Fibroblast of peridontal ligament (primary cell): ENCODE measurements around the gene EN1.

Experiments
- DNase-seq: peaks from one replicate; pipeline ENCODE4 v3.0.0-alpha.2; 2010; ENCODE audit errors: extremely low read depth

Gene EN1

DNA sequence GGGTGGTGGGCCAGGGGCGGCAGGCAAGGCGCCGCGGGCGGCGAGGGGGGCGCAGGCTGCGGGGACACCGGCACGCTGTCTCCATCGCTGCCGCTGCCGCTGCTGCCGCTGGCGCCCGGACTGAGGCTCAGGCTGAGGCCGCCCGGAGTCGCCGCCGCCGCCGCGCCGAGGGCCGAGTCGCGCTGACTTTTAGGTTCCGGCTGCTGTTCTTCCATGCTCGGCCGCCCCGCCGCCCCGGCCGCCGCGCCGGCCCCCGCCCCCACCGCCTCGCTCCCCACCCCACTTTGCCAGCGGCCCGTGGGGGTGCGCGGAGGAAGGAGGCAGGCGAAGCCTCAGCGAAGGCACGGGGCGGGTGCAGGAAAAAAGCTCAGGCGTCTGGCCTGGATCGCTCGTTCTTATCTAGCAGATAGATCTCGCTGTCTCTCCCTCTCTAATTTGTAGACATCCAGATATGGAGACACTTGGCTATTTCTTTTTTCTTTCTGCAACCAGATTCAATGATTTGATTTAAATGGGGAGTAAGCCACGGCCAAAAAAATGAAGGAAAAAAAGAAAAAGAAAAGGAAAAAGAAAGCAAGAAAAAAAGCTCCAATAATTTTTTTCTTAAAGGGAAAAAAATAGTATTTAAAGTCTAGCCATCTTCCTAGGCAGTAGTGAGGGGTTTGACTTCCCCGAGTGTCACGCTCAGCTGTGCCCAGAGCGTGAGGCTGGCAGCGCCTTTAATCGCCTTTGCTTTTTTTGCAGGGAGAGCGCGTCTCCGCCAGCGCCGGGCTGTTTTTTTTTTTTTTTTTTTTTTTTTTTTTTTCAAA is at the start of gene EN1:
EN1 (minus strand) TSS at position 696 of the 809 bp plus-strand sequence; CDS start at position 215, 481 bp downstream.
- DNase-seq = peak; percentile 46

DNA sequence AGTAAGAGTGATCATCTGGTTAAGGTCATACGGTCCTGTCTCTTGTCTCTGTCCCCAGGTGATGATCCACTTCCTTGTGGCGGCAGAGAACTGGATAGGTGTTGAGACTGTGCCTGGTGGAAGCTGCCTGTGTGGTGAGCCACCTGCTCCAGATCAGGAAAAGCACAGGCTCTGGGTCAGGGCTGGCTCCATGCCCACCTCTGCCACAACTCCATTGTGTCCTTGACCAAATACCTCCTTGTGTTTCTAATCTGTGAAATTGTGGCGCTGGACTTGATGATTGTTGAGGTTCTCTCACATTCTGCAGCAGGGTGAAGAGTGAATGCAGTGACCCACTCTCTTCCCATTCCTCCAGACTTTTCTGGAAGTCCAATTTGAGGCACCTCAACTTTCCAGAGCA is 45.7 kb upstream of the EN1 start:
- no peak for DNase-seq

DNA sequence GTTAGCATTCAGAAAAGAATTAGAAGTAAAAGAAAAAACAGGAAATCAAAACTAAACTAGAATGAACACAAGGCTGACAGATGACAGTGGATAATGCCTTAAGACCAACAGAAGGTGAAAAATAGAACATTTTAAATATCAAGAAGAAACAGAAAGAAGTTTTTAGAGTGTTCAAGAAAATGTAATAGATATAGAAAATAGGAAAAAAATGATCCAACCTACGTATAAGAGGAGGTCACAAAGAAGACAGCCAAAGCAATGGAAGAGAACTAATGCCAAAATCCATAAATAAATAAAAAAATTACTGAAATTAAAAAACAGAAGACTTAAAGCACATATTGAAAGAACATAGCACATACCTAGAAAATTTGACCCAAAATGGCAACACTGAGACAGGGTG is 42.5 kb upstream of the EN1 start:
- no peak for DNase-seq

DNA sequence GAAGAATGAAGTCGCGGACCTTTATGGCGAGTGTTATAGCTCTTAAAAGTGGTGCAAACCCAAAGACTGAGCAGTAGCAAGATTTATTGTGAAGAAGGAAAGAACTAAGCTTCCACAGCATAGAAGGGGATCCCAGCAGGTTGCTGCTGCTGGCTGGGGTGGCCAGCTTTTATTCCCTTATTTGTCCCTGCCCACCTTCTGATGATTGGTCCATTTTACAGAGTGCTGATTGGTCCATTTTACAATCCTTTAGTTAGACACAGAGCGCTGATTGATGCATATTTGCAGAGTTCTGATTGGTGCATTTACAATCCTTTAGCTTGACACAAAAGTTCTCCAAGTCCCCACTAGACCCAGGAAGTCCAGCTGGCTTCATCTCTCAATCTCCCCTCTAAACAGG is 36.3 kb upstream of the EN1 start:
- no peak for DNase-seq

DNA sequence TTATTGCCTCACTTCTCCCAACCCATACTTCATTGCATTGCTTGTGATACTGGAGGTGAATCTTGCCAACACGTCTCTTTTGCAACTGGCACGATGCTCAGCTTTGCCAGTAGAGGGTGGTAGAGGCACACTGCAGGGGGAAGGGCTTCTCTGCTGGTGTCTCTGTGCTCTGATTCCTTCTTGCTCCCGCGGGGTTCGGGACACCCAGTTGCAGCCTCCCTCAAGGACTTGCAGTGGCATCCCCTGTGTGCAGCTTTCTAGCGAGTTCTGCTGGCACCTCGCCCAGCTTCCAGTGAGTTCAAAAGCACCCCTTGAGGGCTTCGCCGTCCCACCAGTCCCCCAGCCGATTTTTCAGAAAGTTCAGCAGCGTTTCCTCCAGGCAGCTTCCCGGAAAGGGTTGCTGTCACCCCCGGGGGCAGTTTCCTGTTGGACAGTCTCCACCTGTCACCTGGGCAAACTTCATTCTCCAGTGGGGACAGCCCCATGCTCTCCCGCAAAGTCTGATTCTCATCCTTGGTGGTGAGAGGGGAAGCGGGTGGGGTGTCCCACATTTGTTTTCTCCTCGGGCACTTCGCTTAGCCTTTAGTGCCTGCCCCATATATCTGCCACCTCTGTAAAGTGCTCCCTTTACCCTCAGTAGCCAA is 35.4 kb upstream of the EN1 start:
- peak; percentile 56 for DNase-seq

DNA sequence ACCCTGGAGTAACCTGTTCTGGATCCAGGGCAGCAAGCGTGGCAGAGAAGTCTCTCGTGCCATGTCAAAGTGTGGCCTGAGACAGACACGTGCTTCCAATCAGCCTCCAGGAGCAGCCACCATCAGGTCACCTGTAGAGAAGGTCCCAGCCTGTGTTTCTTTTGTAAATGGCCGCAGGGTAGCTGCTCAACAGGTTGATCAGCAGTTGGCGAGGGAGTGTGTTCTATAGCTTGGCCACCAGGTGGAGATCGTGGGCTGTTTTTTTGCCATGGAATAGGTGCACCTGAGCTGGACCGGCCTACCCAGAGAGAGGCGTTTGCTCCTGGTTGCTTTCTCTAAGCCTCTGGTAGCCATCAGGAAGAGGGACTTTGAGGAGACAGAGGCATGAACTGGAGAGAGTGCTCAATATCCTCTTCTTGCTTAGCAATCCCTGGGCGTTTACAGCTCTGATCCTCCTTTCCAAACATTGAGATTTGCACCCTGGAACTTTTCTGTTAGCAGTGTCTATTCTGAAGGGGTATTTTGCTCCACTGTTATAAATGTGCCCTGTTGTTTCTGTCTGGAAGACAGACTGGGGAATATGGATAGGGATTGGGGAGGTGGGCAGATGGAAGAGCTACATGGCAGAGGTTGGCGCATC is 34.2 kb upstream of the EN1 start:
- DNase-seq = peak; percentile 32

DNA sequence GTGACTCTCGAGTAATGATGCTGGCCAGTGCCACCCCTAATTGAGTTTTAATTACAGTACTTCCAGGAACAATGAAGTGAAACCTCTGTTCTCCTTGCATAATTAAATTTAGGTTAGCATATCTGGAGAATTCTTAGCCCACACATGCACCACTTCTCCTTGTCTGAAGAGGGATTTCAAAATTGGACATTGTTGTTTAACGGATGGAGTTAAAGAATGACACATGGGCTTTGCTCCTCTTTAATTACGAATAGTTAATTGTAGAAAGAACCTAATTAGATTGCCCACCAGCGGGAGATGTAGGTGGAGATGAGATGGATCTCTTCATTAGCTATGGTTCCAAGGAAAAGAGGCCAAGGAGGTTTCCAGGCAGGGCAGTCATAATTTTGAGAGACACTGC is 33.1 kb upstream of the EN1 start:
- DNase-seq = no peak

DNA sequence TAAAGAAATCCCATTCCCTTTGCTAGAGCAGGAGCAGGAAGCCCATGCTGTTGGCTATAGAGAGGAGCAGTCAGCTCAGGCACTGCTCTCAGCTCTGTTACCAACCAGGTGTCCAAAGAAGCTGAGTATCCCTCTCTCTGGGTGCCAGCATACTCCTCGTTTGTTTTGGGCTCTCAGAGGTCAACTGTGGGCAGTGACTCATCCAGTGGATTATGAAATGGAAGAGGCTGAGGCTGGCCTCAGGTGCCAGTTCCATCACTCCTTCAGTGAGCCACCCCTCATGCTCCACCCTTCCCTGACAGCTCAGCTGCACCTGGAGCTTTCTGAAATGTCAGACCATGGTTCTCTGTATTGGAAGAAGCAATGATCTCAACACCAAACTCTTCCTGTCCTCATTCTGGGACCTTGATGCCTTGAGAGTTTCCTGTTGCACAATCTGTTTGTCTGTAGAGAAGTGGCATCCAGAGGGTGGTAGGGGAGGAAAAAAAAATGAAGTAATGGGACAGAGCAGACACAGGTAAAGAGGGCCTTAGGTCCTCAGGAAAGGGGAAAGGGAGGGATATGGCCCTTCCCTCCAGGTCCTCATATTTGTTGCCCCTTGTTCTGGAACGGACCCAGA is 31.2 kb upstream of the EN1 start:
- no peak for DNase-seq

DNA sequence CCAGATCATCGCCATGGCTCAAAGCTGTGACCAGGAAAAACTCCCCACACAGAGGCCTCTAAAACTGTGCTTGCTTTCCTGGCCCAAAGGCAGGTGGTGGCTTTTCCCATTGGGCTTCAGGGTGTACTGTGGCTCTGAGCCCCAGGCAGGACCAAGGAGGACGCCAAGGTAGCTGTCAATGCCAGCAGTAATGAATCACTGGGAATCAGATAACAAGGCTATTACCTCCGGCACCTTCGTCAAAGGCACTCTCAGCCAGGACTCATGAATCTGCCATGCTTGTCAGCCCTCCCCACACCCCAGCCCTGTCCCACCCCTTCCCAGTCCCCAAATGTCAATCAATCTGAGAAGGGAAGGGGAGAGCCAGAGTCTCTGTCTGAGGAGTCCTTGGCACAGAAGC is 27.9 kb upstream of the EN1 start:
- DNase-seq = no peak

DNA sequence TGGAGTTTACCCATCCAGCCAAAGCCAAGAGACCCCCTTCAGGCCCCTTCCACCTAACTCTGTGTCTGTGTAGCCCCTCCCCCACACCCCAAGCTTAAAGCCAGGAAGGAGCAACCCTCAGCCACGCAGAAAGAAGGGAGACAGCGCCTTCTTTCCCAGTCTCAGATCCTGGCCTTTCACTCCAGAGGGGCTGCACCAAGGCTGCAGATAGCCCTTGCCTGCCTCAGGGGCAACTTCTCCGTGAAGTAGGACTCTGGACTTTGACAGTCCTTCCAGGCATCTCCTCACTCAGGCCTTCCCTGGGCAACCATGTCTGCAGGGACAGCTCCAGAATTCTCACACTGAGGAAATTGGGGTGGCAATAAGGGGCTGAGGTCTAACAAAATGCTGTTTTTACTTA is 26.9 kb upstream of the EN1 start:
- no peak for DNase-seq

DNA sequence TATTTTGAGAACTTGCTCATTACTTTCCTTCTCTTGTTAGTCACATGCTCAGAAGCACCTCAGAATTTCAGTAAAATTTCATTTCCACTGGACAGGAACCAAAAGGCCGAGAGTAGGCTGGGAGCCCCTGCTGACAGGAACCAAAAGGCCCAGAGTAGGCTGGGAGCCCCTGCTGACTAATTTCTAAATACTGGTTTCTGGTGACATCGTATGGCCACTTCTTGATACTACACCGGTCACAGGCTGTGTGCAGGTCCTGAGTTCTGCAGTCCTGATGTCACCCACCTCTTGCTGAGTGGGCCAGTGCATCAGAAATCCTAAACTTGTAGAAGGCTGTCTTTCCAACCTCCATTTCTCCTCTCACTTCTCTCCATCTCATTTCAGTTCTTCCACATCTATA is 17.7 kb upstream of the EN1 start:
- DNase-seq = peak; percentile 78

DNA sequence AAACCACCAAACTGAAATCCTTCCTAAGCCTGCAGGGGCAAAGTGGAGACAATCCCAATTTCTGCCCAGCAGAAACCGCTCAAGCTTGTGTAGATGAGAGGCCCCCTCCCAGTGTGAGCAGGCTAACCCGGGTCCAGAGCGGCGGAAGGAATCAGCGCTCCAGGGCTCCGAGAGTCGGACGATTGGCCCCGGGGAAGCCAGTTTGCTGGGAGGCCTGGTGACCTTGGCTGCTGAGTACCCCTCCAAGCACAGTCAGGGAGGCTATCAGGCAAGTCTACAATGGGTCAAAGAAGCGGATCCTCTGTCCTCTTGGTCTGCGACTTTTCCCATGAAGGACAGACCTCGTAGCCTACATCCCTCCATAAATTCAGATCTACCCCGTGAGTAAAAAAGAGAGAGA is 16.8 kb upstream of the EN1 start:
- DNase-seq = no peak

DNA sequence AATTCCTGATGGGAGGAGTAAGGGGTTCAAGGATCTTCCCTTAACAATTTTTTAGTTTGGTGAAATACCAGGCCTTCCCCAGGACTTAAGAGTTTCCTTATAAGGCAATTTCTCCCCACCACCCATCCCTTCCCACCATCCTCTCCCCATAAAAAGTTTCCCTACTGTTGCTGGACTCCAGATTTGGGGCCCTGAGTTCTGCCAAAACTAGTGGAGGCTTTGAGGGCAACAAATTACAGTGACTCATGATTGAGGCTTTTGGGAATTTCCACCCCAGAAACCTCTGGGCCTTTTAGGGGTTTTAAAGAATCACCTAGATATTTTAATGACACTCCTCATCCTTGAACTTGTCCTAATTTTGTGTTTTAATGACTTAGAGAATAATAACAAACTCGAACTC is 14.3 kb upstream of the EN1 start:
- peak; percentile 68 for DNase-seq

DNA sequence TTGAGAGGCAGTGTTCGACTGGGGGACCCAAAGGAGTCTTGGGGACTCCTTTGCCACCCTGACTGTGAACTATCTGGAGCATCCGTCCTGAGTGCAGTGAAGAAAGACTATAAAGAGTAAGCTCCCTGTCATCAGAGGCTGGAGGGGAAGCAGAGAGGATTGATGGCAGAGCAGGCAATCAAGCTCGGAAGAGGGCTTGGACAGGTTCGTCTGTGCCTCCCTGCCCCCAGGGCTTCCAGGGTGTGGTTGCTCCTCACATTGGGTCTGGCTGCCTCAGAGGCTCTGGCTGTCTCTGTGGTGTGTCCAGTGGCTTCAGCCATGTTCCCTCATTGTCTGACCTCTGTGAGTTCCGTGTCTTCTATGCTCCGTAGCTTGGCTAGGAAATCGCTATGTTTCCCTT is 13.8 kb upstream of the EN1 start:
- DNase-seq = no peak

DNA sequence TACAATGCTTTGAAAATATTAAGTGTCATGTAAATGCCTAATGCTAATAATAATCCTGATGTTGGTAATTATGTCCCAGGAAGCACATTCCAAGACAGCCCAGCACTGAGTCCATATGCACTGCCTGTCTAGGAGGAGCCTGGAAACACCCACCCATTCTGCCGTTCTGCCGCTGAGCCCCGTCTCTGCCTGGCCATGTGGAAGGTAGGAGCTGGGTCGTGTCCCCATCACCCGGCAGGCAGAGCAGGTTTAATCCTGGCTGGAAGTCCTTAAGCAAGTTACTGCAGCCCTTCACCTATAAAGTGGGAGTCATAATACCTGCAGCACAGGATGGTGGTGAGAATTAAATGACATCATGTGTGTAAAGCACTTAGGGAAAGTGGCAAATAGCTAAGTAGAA is 13.1 kb upstream of the EN1 start:
- DNase-seq = no peak

DNA sequence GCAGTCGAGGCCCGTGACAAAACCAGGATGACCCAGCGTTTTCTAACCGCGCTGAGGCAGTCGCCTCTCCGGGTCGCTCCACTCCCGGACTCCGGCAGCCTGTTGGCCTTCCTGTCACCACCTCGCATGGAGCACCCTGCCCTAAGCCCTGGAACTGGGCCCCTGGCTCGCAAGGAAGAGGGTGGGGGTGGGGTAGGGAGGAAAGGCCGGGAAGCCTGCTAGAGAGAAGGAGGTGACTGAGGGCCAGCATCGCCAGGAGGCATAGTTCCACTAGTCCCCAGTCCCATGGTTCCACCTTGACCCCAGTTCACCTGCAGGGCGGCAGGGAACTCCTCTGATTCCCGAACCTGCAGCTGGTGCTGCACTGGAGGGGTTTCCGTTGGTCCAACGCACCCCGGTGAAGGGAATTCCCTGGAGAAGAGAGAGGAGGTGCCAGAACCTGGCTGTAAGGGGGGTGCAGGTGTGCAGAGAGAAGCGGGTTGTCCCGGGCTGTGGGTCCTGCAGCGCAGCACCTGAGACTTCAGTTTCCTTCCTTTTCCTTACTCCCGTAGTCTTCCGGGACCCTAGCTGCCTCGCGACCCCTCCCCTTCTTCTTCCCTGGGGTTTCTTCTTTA is 11.8 kb upstream of the EN1 start:
- DNase-seq = no peak

DNA sequence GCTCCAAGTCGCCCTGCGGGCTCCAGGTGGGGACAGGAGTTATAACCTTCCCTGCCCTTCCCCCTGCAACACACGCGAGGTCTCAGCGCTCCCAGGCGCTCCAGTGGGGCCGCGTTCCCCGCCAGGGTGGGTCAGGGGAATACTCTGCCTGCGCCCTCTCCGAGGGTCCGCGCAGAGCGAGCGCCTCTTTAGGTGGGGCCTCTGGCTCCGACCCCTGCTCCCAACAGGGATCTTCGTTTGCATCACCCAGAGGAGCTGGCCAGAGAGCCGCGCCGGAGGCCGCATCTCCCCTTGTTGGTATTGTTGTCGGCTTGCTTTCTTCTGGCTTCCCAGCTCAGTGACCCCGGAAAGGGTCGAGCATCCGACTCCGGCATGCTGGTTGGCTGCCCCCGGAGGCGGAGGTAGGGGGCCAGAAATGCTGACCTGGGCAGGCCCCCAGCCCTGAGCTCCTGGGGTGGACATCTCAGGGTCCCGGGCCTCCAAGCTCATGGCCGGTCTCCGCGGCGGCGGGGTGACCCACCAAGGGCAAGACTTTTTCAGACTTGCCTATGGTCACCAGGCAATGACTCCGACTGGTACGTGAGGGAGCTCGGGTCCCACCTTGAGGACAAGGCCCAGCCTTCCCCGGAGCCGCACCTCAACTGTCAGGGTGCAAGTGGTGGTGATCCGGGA is 11.2 kb upstream of the EN1 start:
- no peak for DNase-seq

DNA sequence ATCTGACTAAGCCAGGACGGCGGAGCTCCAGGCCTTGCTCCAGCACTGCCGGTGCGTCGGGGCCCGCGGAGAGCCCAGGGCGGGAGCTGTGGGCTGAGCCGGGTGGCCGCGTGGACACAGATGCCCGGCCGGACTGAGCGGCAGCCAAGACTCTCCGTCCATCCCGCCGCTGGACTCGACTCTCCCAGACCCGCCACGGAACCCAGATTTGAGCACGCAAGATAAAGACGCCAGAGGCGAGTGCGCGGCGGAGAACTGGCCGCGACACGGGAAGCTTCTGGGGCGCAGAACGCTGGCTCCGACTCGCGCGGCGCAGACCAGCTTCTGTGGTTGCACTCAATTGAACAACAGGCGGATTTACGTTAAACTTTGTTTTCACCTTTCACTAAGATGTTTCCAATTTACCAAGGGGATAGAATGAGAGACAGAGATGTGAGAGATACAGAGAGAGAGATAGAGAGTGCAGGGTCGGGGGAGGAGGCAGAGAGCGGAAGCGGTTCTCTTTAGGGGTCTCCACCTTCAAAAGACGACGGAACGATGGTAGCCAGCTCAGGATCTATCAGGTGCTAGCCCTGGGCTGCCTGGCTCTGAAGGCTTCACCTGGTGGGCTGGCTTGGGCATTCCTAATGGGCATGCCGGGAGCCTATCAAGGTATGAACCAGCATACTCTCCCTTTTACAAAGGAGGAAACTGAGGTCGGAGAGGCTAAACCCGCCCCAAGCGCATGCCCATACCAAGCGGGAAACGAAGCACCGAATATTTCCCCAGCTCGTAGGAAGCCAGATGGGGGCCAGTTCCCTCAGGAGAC is 10.4 kb upstream of the EN1 start:
- no peak for DNase-seq

DNA sequence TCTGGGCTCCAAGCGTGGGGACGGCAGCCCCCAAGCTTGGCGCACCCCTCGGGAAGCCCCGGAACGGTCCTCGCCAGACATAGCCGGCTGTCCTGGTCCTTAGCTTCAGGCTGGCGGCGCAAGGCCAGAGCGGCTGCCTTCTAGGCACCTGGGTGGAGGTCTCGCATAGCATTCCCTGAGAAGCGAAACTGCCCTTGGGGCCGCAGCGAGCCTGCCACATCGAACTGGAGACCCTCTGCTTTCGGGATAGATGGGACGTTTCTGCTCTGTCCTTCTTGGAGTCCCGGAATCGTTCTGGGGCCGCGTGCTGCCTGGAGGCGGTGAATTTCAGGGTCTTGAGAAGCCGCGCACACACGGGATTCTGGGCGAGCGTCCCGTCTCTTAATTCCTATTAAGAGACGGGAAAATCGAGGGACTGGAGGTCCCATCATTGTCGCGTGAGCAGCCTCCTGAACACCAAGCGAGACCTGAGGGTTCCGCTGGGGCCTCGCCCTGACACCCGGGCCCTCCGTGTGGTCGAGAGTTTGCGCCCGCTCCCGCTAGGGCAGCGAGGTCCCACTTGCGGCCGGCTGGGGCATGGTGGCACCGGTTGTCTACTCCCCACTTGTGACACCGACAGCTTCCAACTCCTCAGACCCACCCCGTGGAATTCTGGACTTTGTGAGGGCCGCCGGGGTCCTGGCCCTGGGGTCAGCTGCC is 9.7 kb upstream of the EN1 start:
- DNase-seq = no peak

DNA sequence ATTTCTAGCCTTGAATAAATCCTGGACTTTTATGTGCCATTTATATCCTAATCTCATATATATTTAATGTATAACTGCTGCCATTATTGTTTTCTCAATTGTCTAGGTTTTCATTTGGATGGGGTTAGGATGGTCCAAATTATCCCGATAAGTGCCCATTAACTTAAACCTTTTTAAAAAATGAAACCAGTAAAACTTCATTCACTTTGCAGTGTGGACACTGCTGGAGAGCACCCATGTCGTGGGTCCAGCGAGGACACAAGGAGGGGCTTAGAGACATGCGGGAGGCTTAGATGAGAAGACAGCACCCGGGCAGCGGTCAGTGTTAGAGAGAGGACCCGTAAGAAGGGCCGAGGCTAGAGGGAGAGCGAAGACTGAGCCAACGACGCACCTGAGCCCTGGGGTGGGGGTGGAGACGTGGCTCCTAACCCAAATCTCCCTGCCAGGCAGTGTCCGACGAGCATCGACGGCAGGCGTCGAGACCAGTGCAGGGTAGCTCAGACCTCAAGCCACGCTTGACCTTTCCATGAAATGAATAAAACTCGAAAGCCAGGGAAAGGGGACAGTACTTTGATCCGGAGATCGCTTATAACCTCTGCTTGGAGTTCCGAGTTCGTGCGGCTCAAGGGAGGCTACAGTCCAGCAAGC is 9.0 kb upstream of the EN1 start:
- DNase-seq = no peak
